ENCODE results near the gene IDI1.

- TF ChIP-seq, protein P1, sequence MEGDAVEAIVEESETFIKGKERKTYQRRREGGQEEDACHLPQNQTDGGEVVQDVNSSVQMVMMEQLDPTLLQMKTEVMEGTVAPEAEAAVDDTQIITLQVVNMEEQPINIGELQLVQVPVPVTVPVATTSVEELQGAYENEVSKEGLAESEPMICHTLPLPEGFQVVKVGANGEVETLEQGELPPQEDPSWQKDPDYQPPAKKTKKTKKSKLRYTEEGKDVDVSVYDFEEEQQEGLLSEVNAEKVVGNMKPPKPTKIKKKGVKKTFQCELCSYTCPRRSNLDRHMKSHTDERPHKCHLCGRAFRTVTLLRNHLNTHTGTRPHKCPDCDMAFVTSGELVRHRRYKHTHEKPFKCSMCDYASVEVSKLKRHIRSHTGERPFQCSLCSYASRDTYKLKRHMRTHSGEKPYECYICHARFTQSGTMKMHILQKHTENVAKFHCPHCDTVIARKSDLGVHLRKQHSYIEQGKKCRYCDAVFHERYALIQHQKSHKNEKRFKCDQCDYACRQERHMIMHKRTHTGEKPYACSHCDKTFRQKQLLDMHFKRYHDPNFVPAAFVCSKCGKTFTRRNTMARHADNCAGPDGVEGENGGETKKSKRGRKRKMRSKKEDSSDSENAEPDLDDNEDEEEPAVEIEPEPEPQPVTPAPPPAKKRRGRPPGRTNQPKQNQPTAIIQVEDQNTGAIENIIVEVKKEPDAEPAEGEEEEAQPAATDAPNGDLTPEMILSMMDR (IDR thresholded peaks at IDR 0.05; ENCODE audit: insufficient read depth, low read length, poor library complexity, severe bottlenecking), result no peak
- TF ChIP-seq EZH2phosphoT487 (conservative IDR thresholded peaks at IDR 0.05; ENCODE audit: low read length), result no peak
These were observed 44.8 kb downstream of the IDI1 start for GRCh38 chr10:1003884-1004670.

Data from SU-DHL-6 (cell line).